H54 (cell line): Measurements from ENCODE around the gene PFN1.

ENCODE experiments used
- DNase-seq: peaks from one replicate; pipeline ENCODE4 v3.0.0; 2011; ENCODE audit warnings: low spot score, mixed read lengths; ENCODE audit not compliant: insufficient read length
- FAIRE-seq: peaks from 3 replicates; lab custom pipeline; 2011; peaks lifted over from hg19 to GRCh38; lab: Jason Lieb, UNC
- POLR2A ChIP-seq: IDR thresholded peaks from 2 replicates; pipeline ENCODE4 v1.6.1; 2011; ENCODE audit warnings: low read depth, mild to moderate bottlenecking, low read length

Gene PFN1

GRCh38 chr17:4972752-4973151, 24.4 kb upstream of the PFN1 start:
- TF ChIP-seq POLR2A: no peak
- DNase-seq: no peak
- FAIRE-seq: no peak

- FAIRE-seq (no peak), DNase-seq (no peak)
- TF ChIP-seq POLR2A: no peak
Measured at GRCh38 chr17:4972322-4972721, 24.0 kb upstream of the PFN1 start.

GRCh38 chr17:4971826-4972225, 23.5 kb upstream of the PFN1 start:
- FAIRE-seq: no peak
- no peak for DNase-seq
- no peak for TF ChIP-seq POLR2A

- DNase-seq (no peak), FAIRE-seq (no peak)
- no peak for TF ChIP-seq POLR2A
Measured at GRCh38 chr17:4970273-4970672, 21.9 kb upstream of the PFN1 start.

- TF ChIP-seq POLR2A: no peak
- no peak for DNase-seq
- no peak for FAIRE-seq
Measured at GRCh38 chr17:4969551-4970173, 21.3 kb upstream of the PFN1 start.

GRCh38 chr17:4969047-4969550, 20.8 kb upstream of the PFN1 start:
- DNase-seq (no peak), FAIRE-seq (no peak)
- no peak for TF ChIP-seq POLR2A

- FAIRE-seq: no peak
- no peak for DNase-seq
- TF ChIP-seq POLR2A: no peak
Measured at GRCh38 chr17:4968486-4969046, 20.2 kb upstream of the PFN1 start.

- FAIRE-seq: no peak
- TF ChIP-seq POLR2A: peak; percentile 40; the same call in 1 of the 2 replicates
- peak; percentile 82 for DNase-seq
Measured at GRCh38 chr17:4967539-4968485, 19.5 kb upstream of the PFN1 start, which contains the start of gene SPAG7. Gene SPAG7, minus strand, starts transcription at chr17:4967817. Its CDS starts 13 bp downstream, at chr17:4967804.

GRCh38 chr17:4966844-4967538, 18.7 kb upstream of the PFN1 start:
- DNase-seq (peak; percentile 98), FAIRE-seq (peak; percentile 94)
- no peak for TF ChIP-seq POLR2A

- FAIRE-seq: no peak
- TF ChIP-seq POLR2A: no peak
- no peak for DNase-seq
Measured at GRCh38 chr17:4965311-4965986, 17.1 kb upstream of the PFN1 start.

- DNase-seq (no peak), FAIRE-seq (no peak)
- no peak for TF ChIP-seq POLR2A
Measured at GRCh38 chr17:4960279-4960922, 12.1 kb upstream of the PFN1 start.

- DNase-seq (no peak), FAIRE-seq (no peak)
- TF ChIP-seq POLR2A: no peak
Measured at GRCh38 chr17:4959261-4959965, 11.1 kb upstream of the PFN1 start.
